ENCODE results near the gene KY. TPM values are rescaled to one million over a fixed set of nuclear protein-coding genes. Genes with fewer than 3 reads are reported as not detected.

KY gene
- total RNA-seq, 4 donors from 2014 or later, result 0.19 to 1.2 TPM; not detected in 2

- 72 to 78% methylated on average over 7 of the region's 7 CpGs for WGBS, 2 donors
- Histone ChIP-seq H3K27ac (no peak overlapping the region), H3K27me3 (peaks cover 0 to 17% (median 0%) of the 10 kb centered on the region in 4 donors), H3K4me1 (peaks cover 6 to 8% (median 7%) of the 10 kb centered on the region in 3 donors), H3K4me3 (no peak overlapping the region), H3K9me3 (no peaks in the 10 kb centered on the region), H3K36me3 (no peaks in the 10 kb centered on the region)
- TF ChIP-seq, protein P1, sequence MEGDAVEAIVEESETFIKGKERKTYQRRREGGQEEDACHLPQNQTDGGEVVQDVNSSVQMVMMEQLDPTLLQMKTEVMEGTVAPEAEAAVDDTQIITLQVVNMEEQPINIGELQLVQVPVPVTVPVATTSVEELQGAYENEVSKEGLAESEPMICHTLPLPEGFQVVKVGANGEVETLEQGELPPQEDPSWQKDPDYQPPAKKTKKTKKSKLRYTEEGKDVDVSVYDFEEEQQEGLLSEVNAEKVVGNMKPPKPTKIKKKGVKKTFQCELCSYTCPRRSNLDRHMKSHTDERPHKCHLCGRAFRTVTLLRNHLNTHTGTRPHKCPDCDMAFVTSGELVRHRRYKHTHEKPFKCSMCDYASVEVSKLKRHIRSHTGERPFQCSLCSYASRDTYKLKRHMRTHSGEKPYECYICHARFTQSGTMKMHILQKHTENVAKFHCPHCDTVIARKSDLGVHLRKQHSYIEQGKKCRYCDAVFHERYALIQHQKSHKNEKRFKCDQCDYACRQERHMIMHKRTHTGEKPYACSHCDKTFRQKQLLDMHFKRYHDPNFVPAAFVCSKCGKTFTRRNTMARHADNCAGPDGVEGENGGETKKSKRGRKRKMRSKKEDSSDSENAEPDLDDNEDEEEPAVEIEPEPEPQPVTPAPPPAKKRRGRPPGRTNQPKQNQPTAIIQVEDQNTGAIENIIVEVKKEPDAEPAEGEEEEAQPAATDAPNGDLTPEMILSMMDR (IDR thresholded peaks at IDR 0.05), result no peak
- no peak for TF ChIP-seq POLR2A (IDR thresholded peaks at IDR 0.05)
- DNase-seq, result no peak
- intact Hi-C loops (cut with DNase I), result no loop called here
These were observed 5.5 kb upstream of the KY start for GRCh38 chr3:134656211-134656800.

DNA sequence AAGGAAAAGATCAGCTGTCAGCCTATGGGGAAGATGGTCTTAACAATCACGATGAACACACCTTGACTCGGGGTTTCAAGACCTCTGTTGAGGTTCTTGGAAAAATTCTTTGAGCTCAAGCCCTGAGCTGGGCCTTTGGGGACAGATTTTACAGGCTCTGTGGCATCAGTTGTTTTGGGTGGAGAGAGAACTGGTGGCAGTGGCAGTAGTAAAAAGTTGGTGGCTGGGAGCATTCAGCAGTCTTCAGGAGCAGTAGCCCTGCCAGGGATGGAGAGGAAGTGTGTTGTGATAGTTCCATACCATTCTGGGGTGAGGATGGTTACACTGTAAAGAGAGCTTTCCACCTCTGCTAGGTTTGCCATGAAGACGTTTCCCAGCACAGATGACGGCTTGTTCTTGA, 4.9 kb upstream of the KY start:
- peaks cover 12 to 14% (median 12%) of the 10 kb centered on the region in 3 donors for H3K4me1 ChIP-seq
- H3K27ac ChIP-seq, result no peak overlapping the region
- intact Hi-C loops (cut with DNase I), result no loop called here
- H3K27me3 ChIP-seq, result peaks cover 0 to 23% (median 0%) of the 10 kb centered on the region in 4 donors
- DNase-seq, result no peak
- H3K36me3 ChIP-seq, result no peaks in the 10 kb centered on the region
- TF ChIP-seq, protein P1 (IDR thresholded peaks at IDR 0.05), result no peak
- no peak for TF ChIP-seq POLR2A (IDR thresholded peaks at IDR 0.05)
- no peaks in the 10 kb centered on the region for H3K9me3 ChIP-seq
- H3K4me3 ChIP-seq, result no peak overlapping the region
- 67 to 72% methylated on average over 4 of the region's 4 CpGs for WGBS, 2 donors

- Histone ChIP-seq H3K27me3 (peaks cover 0 to 36% (median 0%) of the 10 kb centered on the region in 4 donors), H3K27ac (no peak overlapping the region), H3K4me3 (no peak overlapping the region), H3K4me1 (peaks cover 14 to 19% (median 18%) of the 10 kb centered on the region in 3 donors), H3K9me3 (no peaks in the 10 kb centered on the region), H3K36me3 (no peaks in the 10 kb centered on the region)
- TF ChIP-seq, protein P1 (IDR thresholded peaks at IDR 0.05), result no peak
- TF ChIP-seq POLR2A (IDR thresholded peaks at IDR 0.05), result no peak
- intact Hi-C loops (cut with DNase I), result no loop called here
- DNase-seq, result no peak
- 67 to 79% methylated on average over 1 of the region's 1 CpG for WGBS, 2 donors
These were observed 3.2 kb upstream of the KY start for GRCh38 chr3:134654031-134654430.

- intact Hi-C loops (cut with DNase I), result no loop called here
- no peak overlapping the region for H3K27ac ChIP-seq
These were observed 2.2 kb upstream of the KY start for GRCh38 chr3:134652886-134653630.

More at GRCh38 chr3:134652886-134653630, 2.2 kb upstream of the KY start:
- no peak overlapping the region for H3K4me3 ChIP-seq
- H3K36me3 ChIP-seq, result no peaks in the 10 kb centered on the region
- DNase-seq, result no peak
- 90 to 94% methylated on average over 2 to 6 of the region's 7 CpGs for WGBS, 2 donors
- TF ChIP-seq POLR2A (IDR thresholded peaks at IDR 0.05), result no peak
- TF ChIP-seq, protein P1 (IDR thresholded peaks at IDR 0.05), result no peak
- H3K9me3 ChIP-seq, result no peaks in the 10 kb centered on the region
- H3K27me3 ChIP-seq, result peaks cover 0 to 36% (median 0%) of the 10 kb centered on the region in 4 donors
- H3K4me1 ChIP-seq, result peaks cover 14 to 19% (median 18%) of the 10 kb centered on the region in 3 donors
